Measurements from ENCODE around the gene NCDN. TPM values are rescaled to one million over a fixed set of nuclear protein-coding genes. Genes with fewer than 3 reads are reported as not detected.

Gene NCDN
- total RNA-seq, 2 donors from 2014 or later, result 21.0 to 39.0 TPM

DNA sequence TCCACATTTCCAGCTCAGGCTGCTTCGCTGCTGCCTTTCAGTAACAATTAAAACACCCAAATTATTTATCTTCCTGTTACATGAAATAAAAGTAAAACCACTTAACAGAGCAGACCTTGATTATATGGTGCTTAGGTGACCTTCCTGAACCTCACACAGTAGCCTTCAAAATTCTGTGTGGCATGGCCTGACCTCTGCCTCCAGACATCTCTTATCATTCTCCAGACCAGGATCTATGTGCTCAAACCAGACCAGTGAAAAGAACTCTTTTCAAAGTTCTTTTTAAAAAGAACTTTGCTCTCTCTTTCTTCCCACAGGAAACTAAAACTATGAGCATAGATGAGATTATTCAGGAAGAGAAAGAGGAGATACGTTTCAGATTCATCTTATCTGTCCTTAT is 38.2 kb upstream of the NCDN start:
- Histone ChIP-seq H3K4me3 (no peak overlapping the region), H3K27me3 (replicated peaks; ENCODE audit: insufficient read depth) (no peaks in the 10 kb centered on the region), H3K4me1 (ENCODE audit: control insufficient read depth in 1 of 2, low read depth in 2 of 2) (no peaks in the 10 kb centered on the region), H3K9me3 (peaks cover 9% of the 10 kb centered on the region), H3K27ac (no peak overlapping the region), H3K36me3 (no peaks in the 10 kb centered on the region)
- DNase-seq (ENCODE audit: low spot score) (no peak), ATAC-seq (ENCODE audit: insufficient number of reproducible peaks, low FRiP score, low read depth) (no peak)
- no peak for TF ChIP-seq CTCF (IDR thresholded peaks at IDR 0.05)

DNA sequence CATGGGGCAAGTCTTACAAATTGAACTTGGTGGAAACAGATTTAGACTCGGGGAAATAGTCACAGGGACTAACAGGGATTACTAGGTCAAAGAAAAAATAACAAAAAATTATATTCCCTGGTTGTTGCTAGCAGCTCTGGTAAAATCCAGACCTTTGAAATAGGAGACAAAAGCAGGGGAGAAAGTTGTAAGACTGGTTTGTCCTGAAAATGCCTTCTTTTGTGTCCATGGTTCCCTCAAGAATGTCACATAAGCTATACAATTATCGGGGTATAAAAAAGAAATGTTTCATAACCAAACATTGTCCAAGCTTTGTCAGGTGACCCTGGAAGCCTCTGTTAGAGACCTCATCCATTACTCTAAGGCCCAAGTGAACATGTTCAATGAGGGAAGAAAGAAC is 33.5 kb upstream of the NCDN start:
- Histone ChIP-seq H3K27me3 (replicated peaks; ENCODE audit: insufficient read depth) (no peaks in the 10 kb centered on the region), H3K4me1 (ENCODE audit: control insufficient read depth in 1 of 2, low read depth in 2 of 2) (no peaks in the 10 kb centered on the region), H3K4me3 (no peak overlapping the region), H3K36me3 (no peaks in the 10 kb centered on the region), H3K27ac (no peak overlapping the region), H3K9me3 (no peaks in the 10 kb centered on the region)
- no peak for TF ChIP-seq CTCF (IDR thresholded peaks at IDR 0.05)
- ATAC-seq (ENCODE audit: insufficient number of reproducible peaks, low FRiP score, low read depth) (no peak), DNase-seq (ENCODE audit: low spot score) (no peak)

DNA sequence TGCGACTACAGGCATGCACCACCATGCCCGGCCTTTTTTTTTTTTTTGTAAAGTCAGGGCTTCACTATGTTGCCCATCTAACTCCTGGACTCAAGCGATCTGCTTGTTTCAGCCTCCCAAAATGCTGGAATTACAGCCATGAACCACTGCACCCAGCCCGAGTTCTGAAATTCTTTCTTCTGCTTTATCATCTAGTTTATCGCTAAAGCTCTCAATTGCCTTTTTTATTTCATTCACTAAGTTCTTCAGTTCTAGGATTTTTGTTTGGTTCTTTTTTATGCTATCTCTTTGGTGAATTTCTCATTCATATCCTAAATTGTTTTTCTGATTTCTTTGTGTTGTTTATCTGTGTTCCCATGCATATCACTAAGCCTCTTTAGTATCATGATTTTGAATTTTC is 27.4 kb upstream of the NCDN start:
- DNase-seq (ENCODE audit: low spot score), result no peak
- no peak for TF ChIP-seq CTCF (IDR thresholded peaks at IDR 0.05)

GRCh38 chr1:35530946-35531345 is 26.7 kb upstream of the NCDN start:
- H3K4me1 ChIP-seq (ENCODE audit: control insufficient read depth in 1 of 2, low read depth in 2 of 2), result peaks cover 12 to 31% of the 10 kb centered on the region in 2 donors
- no peak overlapping the region for H3K4me3 ChIP-seq
- TF ChIP-seq CTCF (IDR thresholded peaks at IDR 0.05), result no peak
- H3K36me3 ChIP-seq, result no peaks in the 10 kb centered on the region
- no peaks in the 10 kb centered on the region for H3K27me3 ChIP-seq (replicated peaks; ENCODE audit: insufficient read depth)
- ATAC-seq (ENCODE audit: insufficient number of reproducible peaks, low FRiP score, low read depth) (no peak), DNase-seq (ENCODE audit: low spot score) (no peak)
- no peak overlapping the region for H3K27ac ChIP-seq
- H3K9me3 ChIP-seq, result no peaks in the 10 kb centered on the region

More for the DNA sequence above, 27.4 kb upstream of the NCDN start:
- Histone ChIP-seq H3K9me3 (no peaks in the 10 kb centered on the region), H3K4me3 (no peak overlapping the region), H3K27me3 (replicated peaks; ENCODE audit: insufficient read depth) (no peaks in the 10 kb centered on the region), H3K4me1 (ENCODE audit: control insufficient read depth in 1 of 2, low read depth in 2 of 2) (peaks cover 12 to 31% of the 10 kb centered on the region in 2 donors), H3K36me3 (no peaks in the 10 kb centered on the region), H3K27ac (no peak overlapping the region)
- ATAC-seq (ENCODE audit: insufficient number of reproducible peaks, low FRiP score, low read depth), result no peak

DNA sequence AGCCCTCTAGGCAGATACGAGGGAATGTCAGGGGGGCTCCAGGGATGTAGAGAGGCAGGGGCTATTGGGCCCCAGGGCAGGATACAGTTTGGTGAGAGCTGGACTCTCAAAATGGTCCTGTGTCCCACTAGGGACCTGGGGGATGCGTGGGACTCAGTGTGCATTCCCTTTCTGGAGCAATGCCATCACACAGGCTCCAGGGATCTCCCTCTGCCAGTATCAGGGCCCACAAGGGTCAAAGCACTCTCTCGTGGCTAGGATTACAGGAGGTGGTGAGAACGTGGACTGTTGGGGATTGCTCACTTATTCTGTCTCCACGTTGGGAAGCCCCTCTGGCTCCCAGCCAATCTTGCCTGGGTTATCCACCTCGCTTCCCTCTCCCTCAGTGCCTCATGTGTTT is 26.2 kb upstream of the NCDN start:
- Histone ChIP-seq H3K4me3 (no peak overlapping the region), H3K36me3 (no peaks in the 10 kb centered on the region), H3K4me1 (ENCODE audit: control insufficient read depth in 1 of 2, low read depth in 2 of 2) (peaks cover 12 to 31% of the 10 kb centered on the region in 2 donors), H3K27me3 (replicated peaks; ENCODE audit: insufficient read depth) (no peaks in the 10 kb centered on the region), H3K27ac (peak overlapping the region in 1 of 2 donors; percentile 42), H3K9me3 (no peaks in the 10 kb centered on the region)
- ATAC-seq (ENCODE audit: insufficient number of reproducible peaks, low FRiP score, low read depth) (no peak), DNase-seq (ENCODE audit: low spot score) (no peak)
- no peak for TF ChIP-seq CTCF (IDR thresholded peaks at IDR 0.05)
